Activated T-helper 1 cell treated with Interleukin-2 at 50 U/mL for 16 hours (primary cell): ENCODE data around the gene CRYL1.

Experiments
- DNase-seq: peaks from one replicate; pipeline ENCODE4 v3.0.0-alpha.2; 2020; ENCODE audit warnings: low read depth

The CRYL1 gene

GRCh38 chr13:20397896-20398295 lies 127.8 kb downstream of the CRYL1 start:
- no peak for DNase-seq

- DNase-seq = no peak
These were observed 130.4 kb downstream of the CRYL1 start for GRCh38 chr13:20395061-20395916.

GRCh38 chr13:20394506-20394905 lies 131.2 kb downstream of the CRYL1 start:
- DNase-seq = no peak

GRCh38 chr13:20394169-20394501 lies 131.5 kb downstream of the CRYL1 start:
- DNase-seq = no peak

- no peak for DNase-seq
These were observed 132.1 kb downstream of the CRYL1 start for GRCh38 chr13:20393273-20394168.

- no peak for DNase-seq
These were observed 133.1 kb downstream of the CRYL1 start for GRCh38 chr13:20392530-20392929.

- no peak for DNase-seq
These were observed 133.8 kb downstream of the CRYL1 start for GRCh38 chr13:20391597-20392452.

- DNase-seq = no peak
These were observed 135.0 kb downstream of the CRYL1 start for GRCh38 chr13:20390526-20391175.

GRCh38 chr13:20389696-20390525 lies 135.7 kb downstream of the CRYL1 start:
- DNase-seq = no peak

- no peak for DNase-seq
These were observed 137.5 kb downstream of the CRYL1 start for GRCh38 chr13:20388184-20388583.

GRCh38 chr13:20387441-20387971 lies 138.2 kb downstream of the CRYL1 start:
- DNase-seq = no peak

- no peak for DNase-seq
These were observed 138.7 kb downstream of the CRYL1 start for GRCh38 chr13:20387006-20387405.

- no peak for DNase-seq
These were observed 142.6 kb downstream of the CRYL1 start for GRCh38 chr13:20383058-20383457.

- no peak for DNase-seq
These were observed 144.3 kb downstream of the CRYL1 start for GRCh38 chr13:20381401-20381800.

GRCh38 chr13:20378721-20379120 lies 146.9 kb downstream of the CRYL1 start:
- DNase-seq = no peak

GRCh38 chr13:20377720-20378119 lies 147.9 kb downstream of the CRYL1 start:
- no peak for DNase-seq

GRCh38 chr13:20375871-20376270 lies 149.8 kb downstream of the CRYL1 start:
- no peak for DNase-seq

GRCh38 chr13:20373861-20374260 lies 151.8 kb downstream of the CRYL1 start:
- DNase-seq = no peak

GRCh38 chr13:20371825-20372224 lies 153.8 kb downstream of the CRYL1 start:
- DNase-seq = no peak

GRCh38 chr13:20370815-20371421 lies 154.7 kb downstream of the CRYL1 start:
- DNase-seq = no peak
